ENCODE measurements around the gene PLEKHG5.

- TF ChIP-seq CTCF (IDR thresholded peaks at IDR 0.05) (no peak), POLR2A (IDR thresholded peaks at IDR 0.05) (no peak)
These were observed 10.8 kb upstream of the PLEKHG5 start for GRCh38 chr1:6502000-6502891.

Measured in adrenal gland (tissue), 5 donors.